8988T (cell line): ENCODE measurements around the gene EIF4B.

Experiments
- DNase-seq: peaks from one replicate; pipeline ENCODE4 v3.0.0; 2011

The EIF4B gene

DNA sequence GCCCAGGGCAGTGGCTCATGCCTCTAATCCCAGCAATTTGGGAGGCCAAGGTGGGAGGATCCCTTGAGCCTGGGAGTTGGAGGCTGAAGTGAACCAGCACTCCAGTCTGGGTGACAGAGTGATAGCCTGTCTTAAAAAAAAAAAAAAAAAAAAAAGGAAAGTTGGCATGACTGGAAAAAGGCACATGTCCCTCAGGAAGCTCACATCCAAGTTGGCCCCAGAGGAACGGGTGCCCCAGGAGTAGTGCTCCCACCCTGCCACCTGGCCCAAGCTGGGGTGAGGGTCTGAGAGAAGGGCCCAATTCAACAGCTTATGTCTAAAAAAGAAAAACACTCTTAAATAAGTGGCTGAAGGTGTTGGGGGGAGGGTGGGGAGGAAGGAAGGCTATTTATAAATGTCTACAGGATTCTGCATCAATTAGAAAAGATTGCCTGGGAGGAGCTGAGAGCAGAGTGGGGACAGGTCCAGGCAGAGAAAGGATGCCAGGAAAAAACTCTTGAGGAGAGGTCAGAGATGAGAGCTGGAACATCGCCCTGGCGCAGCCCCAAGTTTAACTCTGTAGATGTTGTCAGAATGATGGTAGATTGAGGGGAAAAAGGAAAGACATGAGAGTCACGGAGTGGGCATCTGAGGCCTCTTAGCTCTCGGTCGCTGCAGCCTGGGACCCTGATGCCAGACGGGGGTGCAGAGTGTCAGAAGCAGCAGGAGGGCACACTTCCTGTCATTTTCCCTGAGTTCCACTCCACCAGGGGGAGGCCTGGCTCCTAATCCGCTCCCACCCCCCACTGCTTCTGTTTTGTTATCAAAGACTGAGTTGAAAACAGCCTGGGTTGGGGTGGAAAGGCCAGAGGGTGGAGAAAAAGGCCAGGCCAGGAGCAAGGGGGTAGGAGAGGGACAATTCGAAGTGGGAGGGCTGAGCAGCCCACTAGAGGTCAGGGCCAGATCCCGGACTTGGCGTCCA lies 65.6 kb downstream of the EIF4B start:
- DNase-seq: no peak

DNA sequence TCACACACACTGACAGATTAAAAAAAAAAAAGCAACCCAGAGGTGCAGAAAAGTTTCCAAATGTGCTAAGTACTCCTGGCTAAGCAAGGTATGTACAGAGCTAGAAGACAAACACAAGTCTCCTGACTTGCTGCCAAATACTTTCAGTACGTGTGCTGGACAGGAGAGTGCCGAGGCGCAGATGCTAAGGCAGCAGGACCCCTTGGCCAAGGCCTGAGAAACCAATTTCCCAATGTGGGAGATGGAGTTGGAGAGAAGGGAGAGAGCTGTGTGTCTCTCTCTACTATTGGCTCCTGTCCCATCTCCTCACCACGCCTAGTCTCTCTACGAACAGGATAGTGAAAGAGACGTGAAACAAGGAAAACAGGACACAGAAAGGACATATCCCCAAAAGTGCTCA lies 67.6 kb downstream of the EIF4B start:
- DNase-seq: no peak

DNA sequence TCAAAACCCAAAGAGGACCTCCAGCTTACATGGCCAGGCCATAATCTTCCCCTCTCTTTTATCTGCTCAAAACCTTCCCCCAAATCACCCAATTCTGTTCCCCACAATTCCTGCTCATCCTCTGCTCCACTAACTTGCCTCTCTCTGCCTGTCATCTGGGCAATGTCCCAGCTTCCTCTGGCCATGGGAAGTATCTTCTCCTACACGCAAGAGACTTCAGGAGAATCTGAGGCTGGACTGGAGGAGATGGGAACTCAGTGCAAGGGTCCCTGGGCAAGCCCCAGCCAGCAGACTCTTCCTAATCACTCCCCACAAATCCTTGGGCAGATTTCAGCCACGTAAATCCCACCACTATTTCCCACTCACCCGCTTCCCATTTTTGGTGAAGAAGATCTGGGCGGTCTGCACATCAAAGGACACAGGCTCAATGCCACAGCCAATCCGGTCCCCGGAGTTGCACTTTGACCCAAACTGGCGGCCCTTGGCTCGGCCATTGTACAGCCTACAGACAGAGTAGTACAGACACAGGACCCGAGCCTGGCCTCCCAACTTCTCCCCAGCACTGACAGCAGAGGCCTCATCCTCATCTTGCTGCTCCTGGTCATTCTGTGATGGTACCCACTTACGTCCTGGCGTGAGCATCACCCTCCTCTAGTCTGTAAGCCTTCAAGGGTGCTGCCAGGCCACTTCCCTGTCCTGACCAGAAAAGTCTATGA lies 68.2 kb downstream of the EIF4B start:
- DNase-seq: no peak

DNA sequence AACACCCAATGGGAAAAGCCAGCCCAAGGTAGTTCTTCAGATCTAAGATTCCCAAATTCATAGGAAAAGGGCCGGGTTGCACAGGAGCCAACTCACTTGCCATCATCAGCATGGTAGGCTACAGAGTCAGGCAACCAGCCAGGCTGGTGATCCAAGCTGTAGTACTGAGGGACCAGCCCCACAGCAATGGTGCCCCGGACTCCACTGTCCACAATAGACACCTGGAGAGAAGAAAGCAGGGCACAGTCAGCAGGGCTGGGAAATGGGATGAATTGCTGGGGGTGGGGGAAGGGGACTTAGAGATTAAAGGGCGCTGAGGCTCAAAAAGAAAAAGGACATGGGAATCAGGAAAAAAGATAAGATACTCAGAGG lies 68.7 kb downstream of the EIF4B start:
- DNase-seq: no peak

DNA sequence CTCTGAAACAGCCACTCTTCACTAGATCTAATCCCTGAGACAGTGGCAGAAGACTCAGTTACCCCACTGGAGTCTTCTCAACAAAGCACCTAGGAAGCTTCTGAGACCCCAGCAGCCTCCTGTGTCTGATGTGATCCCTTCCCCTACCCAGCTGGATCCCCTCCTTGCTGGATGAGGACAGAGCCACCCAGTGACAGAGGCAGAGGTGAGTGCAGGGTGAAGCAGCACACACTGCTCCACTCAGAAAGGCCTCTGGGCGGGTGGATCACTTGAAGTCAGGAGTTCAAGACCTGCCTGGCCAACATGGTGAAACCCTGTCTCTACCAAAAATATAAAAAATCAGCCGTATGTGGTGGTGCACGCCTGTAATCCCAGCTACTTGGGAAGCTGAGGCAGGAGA lies 70.2 kb downstream of the EIF4B start:
- DNase-seq: no peak

DNA sequence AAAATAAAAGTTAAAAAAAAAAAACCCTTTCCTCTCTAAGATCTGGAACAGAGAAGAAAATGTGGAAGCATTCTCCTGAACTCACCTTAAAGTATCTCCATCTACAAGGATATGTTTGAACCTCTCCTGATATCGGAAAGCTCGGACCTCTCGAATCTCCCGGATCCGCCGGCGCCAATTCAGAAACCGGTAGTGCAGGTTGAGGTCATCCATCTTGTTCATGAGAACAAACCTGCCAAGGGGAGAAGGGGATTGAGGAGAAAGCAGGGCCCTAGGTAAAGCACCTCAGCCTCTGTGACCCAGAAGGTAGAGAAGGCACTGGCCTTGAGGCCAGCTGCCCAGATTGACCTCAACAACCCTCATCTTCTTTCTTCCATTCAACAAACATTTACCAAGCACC lies 70.8 kb downstream of the EIF4B start:
- no peak for DNase-seq

DNA sequence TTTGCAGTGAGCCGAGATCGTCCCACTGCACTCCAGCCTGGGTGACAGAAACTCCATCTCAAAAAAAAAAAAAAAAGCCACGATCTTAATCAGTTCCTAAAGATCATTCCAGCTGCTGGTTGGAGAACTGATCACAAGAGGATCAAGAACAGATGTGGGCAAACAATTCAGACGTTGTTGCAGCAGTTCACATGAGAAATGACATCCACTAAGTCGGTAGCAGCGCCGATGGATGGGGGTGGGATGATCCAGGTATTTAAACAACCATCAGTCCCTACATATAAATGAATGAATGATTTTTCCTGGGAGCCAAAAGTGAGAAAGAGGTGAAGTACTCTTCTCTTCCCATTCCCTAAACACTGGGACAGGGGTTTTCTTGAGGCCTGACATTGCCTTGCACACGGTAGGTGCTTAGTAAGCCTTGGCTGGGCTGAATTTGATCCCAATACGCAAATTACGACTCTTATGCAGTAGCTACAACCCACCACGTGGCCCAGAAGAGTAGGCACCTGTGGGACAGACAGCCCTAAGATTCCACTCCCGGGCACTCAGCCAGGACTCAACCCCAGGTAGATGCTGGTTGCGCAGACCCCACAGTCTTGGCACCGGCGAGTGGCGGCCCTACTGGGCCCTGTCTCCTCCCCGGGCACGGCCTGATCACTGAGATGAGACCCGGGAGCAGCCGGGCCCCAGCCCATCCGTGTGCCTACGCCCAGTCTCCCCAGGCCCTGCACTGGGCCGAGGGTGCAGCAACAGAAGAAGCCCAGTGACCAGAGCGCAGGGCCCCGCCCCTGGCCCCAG lies 72.4 kb downstream of the EIF4B start:
- DNase-seq: no peak

DNA sequence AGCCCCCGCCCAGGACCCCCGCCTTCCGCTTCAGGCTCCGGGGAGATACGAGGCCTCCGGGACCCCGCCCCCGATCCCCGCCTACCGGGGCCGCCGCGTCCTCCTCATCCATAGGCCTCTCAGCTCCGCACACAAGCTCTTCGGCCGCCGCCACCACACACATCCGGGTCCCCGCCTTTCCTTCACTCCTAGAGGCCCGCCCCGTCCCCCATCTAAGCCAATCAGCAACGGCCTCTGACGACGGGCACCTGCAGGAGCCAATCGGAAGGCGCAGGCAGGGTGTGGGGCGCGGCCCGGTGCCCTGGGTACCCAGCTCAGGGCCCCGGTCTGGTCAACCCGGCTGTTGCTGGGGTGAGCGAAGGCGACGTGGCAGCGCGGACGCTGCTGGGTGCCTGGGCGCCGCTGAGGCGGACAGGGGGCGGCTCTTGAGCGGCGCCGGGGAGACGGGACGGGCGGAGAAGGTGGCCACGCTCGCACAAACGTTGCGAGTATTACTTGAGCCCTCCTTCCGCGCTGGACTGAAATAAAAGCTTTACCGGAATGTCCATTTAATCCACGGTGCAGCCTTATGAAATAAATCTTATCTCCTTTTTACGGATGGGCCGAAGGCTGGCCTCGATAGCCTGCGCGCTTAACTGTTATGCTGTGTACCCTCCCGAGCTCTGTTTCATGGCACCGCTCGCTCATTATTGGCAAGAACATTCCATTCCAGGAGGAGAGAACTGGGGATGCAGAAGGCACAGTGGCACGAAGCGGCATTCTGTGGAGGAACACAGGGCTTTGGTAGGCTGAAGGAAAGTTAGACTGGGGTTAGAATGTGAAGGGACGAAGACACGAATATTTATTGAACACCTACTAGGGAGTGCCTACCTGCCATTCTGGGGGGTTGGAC lies 73.2 kb downstream of the EIF4B start, which contains the start of gene SPRYD3:
Gene SPRYD3 (minus strand): TSS at position 165 of the 892 bp plus-strand sequence. CDS start 57 bp downstream, at position 108.
- peak; percentile 99 for DNase-seq

DNA sequence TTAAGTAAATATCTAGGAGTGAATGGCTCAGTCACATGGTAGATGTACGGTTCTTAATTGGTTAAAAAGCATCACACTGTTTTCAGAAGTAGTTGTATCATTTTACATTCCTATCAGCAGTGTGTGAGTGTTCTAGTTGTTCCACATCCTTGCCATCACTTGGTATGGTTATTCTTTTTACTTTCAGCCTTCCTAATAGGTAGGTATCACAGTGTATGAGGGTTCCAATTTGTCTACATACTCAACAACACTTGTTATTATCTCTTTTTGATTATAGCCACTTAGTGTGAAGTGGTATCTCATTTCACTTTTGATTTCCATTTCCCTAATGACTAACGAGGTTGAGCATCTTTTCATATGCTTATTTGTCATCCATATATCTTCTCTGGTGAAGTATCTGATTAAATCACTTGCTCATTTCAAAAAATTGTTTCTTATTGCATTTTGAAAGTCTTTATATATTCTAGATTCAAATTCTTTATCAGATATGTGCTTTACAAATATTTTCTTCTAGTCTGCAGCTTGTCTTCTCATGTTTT lies 76.5 kb downstream of the EIF4B start:
- DNase-seq: no peak

DNA sequence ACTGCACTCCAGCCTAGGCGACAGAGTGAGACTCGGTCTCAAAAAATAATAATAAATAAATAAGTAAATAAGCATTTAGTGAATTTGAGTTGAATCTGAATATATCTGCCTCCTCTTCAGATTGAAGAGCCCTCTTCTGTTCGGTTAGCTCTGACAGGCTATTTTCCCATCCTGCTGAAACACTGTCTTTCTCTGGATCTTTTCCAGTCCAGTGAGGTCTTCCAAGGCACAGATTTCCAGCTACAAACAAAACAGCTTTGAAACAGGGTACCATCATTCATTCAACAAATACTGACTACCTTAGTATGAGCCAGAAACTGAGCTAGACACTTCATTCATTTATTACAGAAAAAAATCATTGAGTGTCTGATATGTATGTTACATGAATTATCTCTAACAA lies 80.1 kb downstream of the EIF4B start:
- no peak for DNase-seq

DNA sequence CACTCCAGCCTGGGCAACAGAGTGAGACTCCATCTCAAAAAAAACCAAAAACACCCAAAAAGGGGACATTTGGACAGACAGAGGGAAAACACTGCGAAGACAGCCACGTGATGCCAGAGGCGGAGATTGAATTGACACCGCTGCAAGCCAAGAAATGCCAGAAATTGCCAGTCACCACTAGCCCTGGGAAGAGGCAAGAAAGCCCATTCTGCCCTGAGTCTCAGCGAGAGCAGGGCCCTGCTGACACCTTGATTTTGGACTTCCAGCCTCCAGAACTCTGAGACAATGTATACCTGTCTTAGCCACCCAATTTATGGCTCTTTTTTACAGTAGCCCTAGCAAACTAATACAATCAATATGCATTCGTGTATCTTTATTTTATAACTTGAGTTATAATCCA lies 83.8 kb downstream of the EIF4B start:
- DNase-seq: no peak

DNA sequence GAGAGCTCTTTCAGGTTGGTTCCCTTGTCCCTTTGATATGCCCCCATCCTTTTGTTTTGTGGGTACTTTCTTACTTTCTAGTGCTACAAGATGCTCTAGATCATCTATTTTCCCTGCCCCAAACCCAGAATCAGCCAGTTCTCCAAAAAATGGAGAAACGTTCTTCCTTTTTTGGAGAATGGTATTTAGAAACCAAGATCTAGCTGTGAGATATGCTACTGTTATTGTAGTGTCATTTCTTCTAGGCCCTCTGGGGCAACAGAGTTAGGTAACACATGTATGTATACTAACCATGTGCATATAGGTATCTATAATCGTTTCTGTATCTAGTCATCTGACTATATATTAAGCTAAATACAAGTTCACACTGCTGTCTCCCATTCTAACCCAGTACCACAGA lies 84.3 kb downstream of the EIF4B start:
- no peak for DNase-seq

DNA sequence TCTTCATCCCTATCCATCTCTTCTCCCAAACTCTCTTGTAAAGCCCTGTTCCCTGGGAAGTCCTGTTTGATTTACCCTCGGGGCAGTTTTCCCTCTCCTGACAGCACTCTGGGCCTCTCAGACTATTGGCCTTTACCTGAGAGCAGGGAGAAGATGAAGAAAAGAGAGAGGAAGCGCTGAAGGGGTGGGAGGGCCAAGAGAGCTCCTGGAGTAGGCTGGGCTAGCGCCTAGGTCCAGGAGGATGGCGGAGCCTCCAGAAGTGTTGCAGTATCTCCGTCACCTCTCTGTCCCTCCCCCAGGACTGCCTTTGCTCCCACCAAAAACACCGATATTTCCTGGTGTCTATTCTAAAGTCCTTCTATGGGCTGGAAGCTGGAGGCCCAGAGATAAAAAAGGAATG lies 85.5 kb downstream of the EIF4B start:
- no peak for DNase-seq
